ENCODE data around the gene CNTN5.

DNA sequence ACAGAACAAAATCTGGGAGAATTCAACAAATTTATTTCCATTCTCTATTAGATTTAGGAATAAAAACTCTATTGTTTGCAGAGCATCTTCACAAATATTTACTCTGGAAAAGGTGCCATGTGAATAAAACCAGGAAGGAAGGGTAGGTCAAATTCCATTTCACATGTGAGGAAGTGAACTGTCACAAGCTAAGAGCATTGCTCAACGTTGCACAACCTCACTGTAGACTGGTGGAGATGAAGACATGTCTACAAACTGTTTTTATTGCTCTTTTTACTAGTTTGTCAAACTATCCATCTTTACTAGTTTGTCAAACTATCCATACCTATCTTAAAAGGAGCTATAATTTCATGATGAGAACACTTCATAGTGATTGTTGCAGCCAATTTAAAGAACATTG is 236.4 kb downstream of the CNTN5 start:
- TF ChIP-seq CTCF (IDR thresholded peaks at IDR 0.05; ENCODE audit: poor library complexity, severe bottlenecking) (no peak), POLR2AphosphoS5 (IDR thresholded peaks at IDR 0.05) (no peak)
